GM10266 (cell line): ENCODE results near the gene NOSIP.

Experiments
- DNase-seq: peaks from one replicate; pipeline ENCODE4 v3.0.0; 2012; ENCODE audit errors: extremely low spot score
- TF ChIP-seq, protein P1 (sequence below): IDR thresholded peaks from 2 replicates; pipeline ENCODE4 v1.5.1; 2012; ENCODE audit warnings: mild to moderate bottlenecking, low read depth; ENCODE audit not compliant: control insufficient read depth, insufficient read depth; ENCODE audit errors: missing control alignments

NOSIP gene

GRCh38 chr19:49552749-49553148, 27.6 kb downstream of the NOSIP start:
- DNase-seq: no peak
- TF ChIP-seq, protein P1, sequence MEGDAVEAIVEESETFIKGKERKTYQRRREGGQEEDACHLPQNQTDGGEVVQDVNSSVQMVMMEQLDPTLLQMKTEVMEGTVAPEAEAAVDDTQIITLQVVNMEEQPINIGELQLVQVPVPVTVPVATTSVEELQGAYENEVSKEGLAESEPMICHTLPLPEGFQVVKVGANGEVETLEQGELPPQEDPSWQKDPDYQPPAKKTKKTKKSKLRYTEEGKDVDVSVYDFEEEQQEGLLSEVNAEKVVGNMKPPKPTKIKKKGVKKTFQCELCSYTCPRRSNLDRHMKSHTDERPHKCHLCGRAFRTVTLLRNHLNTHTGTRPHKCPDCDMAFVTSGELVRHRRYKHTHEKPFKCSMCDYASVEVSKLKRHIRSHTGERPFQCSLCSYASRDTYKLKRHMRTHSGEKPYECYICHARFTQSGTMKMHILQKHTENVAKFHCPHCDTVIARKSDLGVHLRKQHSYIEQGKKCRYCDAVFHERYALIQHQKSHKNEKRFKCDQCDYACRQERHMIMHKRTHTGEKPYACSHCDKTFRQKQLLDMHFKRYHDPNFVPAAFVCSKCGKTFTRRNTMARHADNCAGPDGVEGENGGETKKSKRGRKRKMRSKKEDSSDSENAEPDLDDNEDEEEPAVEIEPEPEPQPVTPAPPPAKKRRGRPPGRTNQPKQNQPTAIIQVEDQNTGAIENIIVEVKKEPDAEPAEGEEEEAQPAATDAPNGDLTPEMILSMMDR: no peak

GRCh38 chr19:49551531-49551930, 28.8 kb downstream of the NOSIP start:
- DNase-seq: no peak
- TF ChIP-seq, protein P1: no peak

DNA sequence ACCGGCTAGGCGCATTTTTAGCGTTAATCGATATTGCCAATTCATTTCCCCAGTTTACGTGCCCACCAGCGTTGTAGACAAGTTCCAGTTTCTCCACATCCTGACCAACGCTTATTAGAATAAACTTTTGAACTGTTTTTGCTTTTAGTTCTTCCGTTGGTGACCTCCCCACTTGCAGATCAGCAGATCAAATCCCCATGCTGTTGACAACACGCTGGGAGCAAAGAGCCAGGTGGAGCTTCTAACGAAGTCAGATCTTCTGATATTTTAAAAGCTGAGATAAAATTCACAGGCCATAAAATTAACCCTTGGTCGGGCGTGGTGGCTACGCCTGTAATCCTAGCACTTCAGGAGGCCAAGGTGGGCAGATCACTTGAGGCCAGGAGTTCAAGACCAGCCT, 31.3 kb downstream of the NOSIP start:
- TF ChIP-seq, protein P1: no peak
- no peak for DNase-seq

- TF ChIP-seq, protein P1: peak; percentile 90
- peak; percentile 85 for DNase-seq
Measured at GRCh38 chr19:49546825-49547565, 33.4 kb downstream of the NOSIP start.

GRCh38 chr19:49544154-49544553, 36.2 kb downstream of the NOSIP start:
- DNase-seq: no peak
- TF ChIP-seq, protein P1: no peak

- TF ChIP-seq, protein P1: no peak
- DNase-seq: no peak
Measured at GRCh38 chr19:49543032-49543431, 37.3 kb downstream of the NOSIP start.

GRCh38 chr19:49542446-49542845, 37.9 kb downstream of the NOSIP start:
- no peak for DNase-seq
- TF ChIP-seq, protein P1: no peak
